ENCODE data around the gene CRELD2. TPM values are rescaled to one million over a fixed set of nuclear protein-coding genes. Genes with fewer than 3 reads are reported as not detected.

CRELD2 gene
- total and polyA plus RNA-seq, 2 of the 13 experiments (the other 11 are each of a cell fraction or from before 2014, with no cell fraction given) = 17.2 to 44.7 TPM

- TF ChIP-seq, protein P1, sequence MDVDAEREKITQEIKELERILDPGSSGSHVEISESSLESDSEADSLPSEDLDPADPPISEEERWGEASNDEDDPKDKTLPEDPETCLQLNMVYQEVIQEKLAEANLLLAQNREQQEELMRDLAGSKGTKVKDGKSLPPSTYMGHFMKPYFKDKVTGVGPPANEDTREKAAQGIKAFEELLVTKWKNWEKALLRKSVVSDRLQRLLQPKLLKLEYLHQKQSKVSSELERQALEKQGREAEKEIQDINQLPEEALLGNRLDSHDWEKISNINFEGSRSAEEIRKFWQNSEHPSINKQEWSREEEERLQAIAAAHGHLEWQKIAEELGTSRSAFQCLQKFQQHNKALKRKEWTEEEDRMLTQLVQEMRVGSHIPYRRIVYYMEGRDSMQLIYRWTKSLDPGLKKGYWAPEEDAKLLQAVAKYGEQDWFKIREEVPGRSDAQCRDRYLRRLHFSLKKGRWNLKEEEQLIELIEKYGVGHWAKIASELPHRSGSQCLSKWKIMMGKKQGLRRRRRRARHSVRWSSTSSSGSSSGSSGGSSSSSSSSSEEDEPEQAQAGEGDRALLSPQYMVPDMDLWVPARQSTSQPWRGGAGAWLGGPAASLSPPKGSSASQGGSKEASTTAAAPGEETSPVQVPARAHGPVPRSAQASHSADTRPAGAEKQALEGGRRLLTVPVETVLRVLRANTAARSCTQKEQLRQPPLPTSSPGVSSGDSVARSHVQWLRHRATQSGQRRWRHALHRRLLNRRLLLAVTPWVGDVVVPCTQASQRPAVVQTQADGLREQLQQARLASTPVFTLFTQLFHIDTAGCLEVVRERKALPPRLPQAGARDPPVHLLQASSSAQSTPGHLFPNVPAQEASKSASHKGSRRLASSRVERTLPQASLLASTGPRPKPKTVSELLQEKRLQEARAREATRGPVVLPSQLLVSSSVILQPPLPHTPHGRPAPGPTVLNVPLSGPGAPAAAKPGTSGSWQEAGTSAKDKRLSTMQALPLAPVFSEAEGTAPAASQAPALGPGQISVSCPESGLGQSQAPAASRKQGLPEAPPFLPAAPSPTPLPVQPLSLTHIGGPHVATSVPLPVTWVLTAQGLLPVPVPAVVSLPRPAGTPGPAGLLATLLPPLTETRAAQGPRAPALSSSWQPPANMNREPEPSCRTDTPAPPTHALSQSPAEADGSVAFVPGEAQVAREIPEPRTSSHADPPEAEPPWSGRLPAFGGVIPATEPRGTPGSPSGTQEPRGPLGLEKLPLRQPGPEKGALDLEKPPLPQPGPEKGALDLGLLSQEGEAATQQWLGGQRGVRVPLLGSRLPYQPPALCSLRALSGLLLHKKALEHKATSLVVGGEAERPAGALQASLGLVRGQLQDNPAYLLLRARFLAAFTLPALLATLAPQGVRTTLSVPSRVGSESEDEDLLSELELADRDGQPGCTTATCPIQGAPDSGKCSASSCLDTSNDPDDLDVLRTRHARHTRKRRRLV (CRISPR knock-in tag; IDR thresholded peaks at IDR 0.05) = no peak
- TF ChIP-seq PATZ1 (CRISPR knock-in tag; IDR thresholded peaks at IDR 0.05) (no peak), MAFK (conservative IDR thresholded peaks at IDR 0.05 in 1 of 2, IDR thresholded peaks at IDR 0.05 in 1 of 2; ENCODE audit: low read length in 2 of 2) (no peak), ZNF30 (CRISPR knock-in tag; IDR thresholded peaks at IDR 0.05) (no peak), ZBTB25 (CRISPR knock-in tag; IDR thresholded peaks at IDR 0.05) (no peak), ZNF772 (CRISPR knock-in tag; IDR thresholded peaks at IDR 0.05) (0 out of 2 replicates have a peak, but pooled peaks have one; percentile 15), PPARG (CRISPR knock-in tag; conservative IDR thresholded peaks at IDR 0.05) (no peak), TMF1 (CRISPR knock-in tag; IDR thresholded peaks at IDR 0.05; ENCODE audit: low read depth) (no peak), ZNF326 (CRISPR knock-in tag; IDR thresholded peaks at IDR 0.05; ENCODE audit: borderline replicate concordance) (no peak), MAFF (IDR thresholded peaks at IDR 0.05; ENCODE audit: low read depth, low read length) (no peak), ZNF260 (CRISPR knock-in tag; IDR thresholded peaks at IDR 0.05; ENCODE audit: borderline replicate concordance, low read depth) (no peak), FLYWCH1 (CRISPR knock-in tag; IDR thresholded peaks at IDR 0.05) (no peak), RBM22 (optimal IDR thresholded peaks at IDR 0.05; ENCODE audit: low read length) (no peak)
- TF ChIP-seq, protein P2, sequence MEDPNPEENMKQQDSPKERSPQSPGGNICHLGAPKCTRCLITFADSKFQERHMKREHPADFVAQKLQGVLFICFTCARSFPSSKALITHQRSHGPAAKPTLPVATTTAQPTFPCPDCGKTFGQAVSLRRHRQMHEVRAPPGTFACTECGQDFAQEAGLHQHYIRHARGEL (CRISPR knock-in tag; IDR thresholded peaks at IDR 0.05) = no peak
- TF ChIP-seq, protein P3, sequence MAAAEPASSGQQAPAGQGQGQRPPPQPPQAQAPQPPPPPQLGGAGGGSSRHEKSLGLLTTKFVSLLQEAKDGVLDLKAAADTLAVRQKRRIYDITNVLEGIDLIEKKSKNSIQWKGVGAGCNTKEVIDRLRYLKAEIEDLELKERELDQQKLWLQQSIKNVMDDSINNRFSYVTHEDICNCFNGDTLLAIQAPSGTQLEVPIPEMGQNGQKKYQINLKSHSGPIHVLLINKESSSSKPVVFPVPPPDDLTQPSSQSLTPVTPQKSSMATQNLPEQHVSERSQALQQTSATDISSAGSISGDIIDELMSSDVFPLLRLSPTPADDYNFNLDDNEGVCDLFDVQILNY (CRISPR knock-in tag; conservative IDR thresholded peaks at IDR 0.05) = no peak
- TF ChIP-seq, protein P4, sequence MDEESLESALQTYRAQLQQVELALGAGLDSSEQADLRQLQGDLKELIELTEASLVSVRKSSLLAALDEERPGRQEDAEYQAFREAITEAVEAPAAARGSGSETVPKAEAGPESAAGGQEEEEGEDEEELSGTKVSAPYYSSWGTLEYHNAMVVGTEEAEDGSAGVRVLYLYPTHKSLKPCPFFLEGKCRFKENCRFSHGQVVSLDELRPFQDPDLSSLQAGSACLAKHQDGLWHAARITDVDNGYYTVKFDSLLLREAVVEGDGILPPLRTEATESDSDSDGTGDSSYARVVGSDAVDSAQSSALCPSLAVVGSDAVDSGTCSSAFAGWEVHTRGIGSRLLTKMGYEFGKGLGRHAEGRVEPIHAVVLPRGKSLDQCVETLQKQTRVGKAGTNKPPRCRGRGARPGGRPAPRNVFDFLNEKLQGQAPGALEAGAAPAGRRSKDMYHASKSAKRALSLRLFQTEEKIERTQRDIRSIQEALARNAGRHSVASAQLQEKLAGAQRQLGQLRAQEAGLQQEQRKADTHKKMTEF (CRISPR knock-in tag; IDR thresholded peaks at IDR 0.05) = no peak
- TF ChIP-seq, protein P5, sequence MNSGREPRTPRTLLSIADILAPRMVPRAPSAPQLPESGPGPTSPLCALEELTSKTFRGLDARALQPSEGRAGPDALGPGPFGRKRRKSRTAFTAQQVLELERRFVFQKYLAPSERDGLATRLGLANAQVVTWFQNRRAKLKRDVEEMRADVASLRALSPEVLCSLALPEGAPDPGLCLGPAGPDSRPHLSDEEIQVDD (CRISPR knock-in tag; IDR thresholded peaks at IDR 0.05; ENCODE audit: borderline replicate concordance) = no peak
These were observed 35.4 kb downstream of the CRELD2 start (continued) for GRCh38 chr22:49953680-49954344.

All from HepG2 (cell line).